Activated T-cell treated with anti-CD3 and anti-CD28 coated beads, Interleukin-2, amount 50 U/mL, for 1 hour (primary cell): ENCODE measurements around the gene TTC13.
A peak's percentile ranks its signal among the peaks of the same experiment; 100 is the strongest.

ENCODE experiments used
- DNase-seq: peaks from one replicate; pipeline ENCODE4 v3.0.0-alpha.2; 2020

TTC13 gene

GRCh38 chr1:230900984-230901383 lies 77.7 kb downstream of the TTC13 start:
- DNase-seq = no peak

GRCh38 chr1:230899841-230900251 lies 78.8 kb downstream of the TTC13 start:
- no peak for DNase-seq

GRCh38 chr1:230898748-230899147 lies 79.9 kb downstream of the TTC13 start:
- DNase-seq = no peak

- DNase-seq = no peak
Observed at GRCh38 chr1:230898144-230898543, 80.5 kb downstream of the TTC13 start.

- no peak for DNase-seq
Observed at GRCh38 chr1:230896779-230897178, 81.9 kb downstream of the TTC13 start.

GRCh38 chr1:230895452-230895851 lies 83.2 kb downstream of the TTC13 start:
- no peak for DNase-seq

- DNase-seq = no peak
Observed at GRCh38 chr1:230894664-230895063, 84.0 kb downstream of the TTC13 start.

- no peak for DNase-seq
Observed at GRCh38 chr1:230894032-230894431, 84.6 kb downstream of the TTC13 start.

- DNase-seq = no peak
Observed at GRCh38 chr1:230892018-230892491, 86.6 kb downstream of the TTC13 start.

- no peak for DNase-seq
Observed at GRCh38 chr1:230891413-230891812, 87.2 kb downstream of the TTC13 start.

- no peak for DNase-seq
Observed at GRCh38 chr1:230884646-230885045, 94.0 kb downstream of the TTC13 start.

GRCh38 chr1:230883967-230884366 lies 94.7 kb downstream of the TTC13 start:
- DNase-seq = no peak

- no peak for DNase-seq
Observed at GRCh38 chr1:230879778-230880177, 98.9 kb downstream of the TTC13 start.

GRCh38 chr1:230878591-230878990 lies 100.1 kb downstream of the TTC13 start:
- DNase-seq = no peak

GRCh38 chr1:230877924-230878590 lies 100.6 kb downstream of the TTC13 start:
- DNase-seq = no peak

GRCh38 chr1:230877146-230877923 lies 101.3 kb downstream of the TTC13 start:
- no peak for DNase-seq

- no peak for DNase-seq
Observed at GRCh38 chr1:230876660-230877059, 102.0 kb downstream of the TTC13 start.

GRCh38 chr1:230875370-230875769 lies 103.3 kb downstream of the TTC13 start:
- DNase-seq = no peak

- DNase-seq = no peak
Observed at GRCh38 chr1:230870916-230871315, 107.7 kb downstream of the TTC13 start.

- DNase-seq = no peak
Observed at GRCh38 chr1:230869500-230869899, 109.2 kb downstream of the TTC13 start.

- no peak for DNase-seq
Observed at GRCh38 chr1:230868736-230869385, 109.8 kb downstream of the TTC13 start.

GRCh38 chr1:230867903-230868735 lies 110.5 kb downstream of the TTC13 start, which contains the start of gene C1orf198:
C1orf198 (minus strand) TSS chr1:230868521; CDS start chr1:230868512, 9 bp downstream.
- DNase-seq = peak; percentile 89
